Parathyroid adenoma (tissue), 2 donors: ENCODE results near the gene IFT81.

Experiments used
- H2AFZ ChIP-seq: fragments of 300-600 bp; sonication (generic); one replicate; pipeline ENCODE4 v1.7.0; 2017; ENCODE audit warnings: antibody characterized with exemption, mild to moderate bottlenecking
- H3K27ac ChIP-seq: fragments of 300-600 bp; sonication (generic); one replicate; pipeline ENCODE4 v1.7.0; 2017
- H3K27me3 ChIP-seq: fragments of 300-600 bp; sonication (generic); one replicate; pipeline ENCODE4 v1.7.0; 2017; ENCODE audit warnings: low read length; ENCODE audit not compliant: control insufficient read depth, insufficient read depth
- H3K36me3 ChIP-seq: fragments of 300-600 bp; sonication (generic); one replicate; pipeline ENCODE4 v1.7.0; 2017; ENCODE audit warnings: low read length; ENCODE audit not compliant: control insufficient read depth, insufficient read depth
- H3K4me1 ChIP-seq: fragments of 300-600 bp; sonication (generic); one replicate; pipeline ENCODE4 v1.7.0; 2017; ENCODE audit warnings: control low read depth
- H3K4me2 ChIP-seq: fragments of 300-600 bp; sonication (generic); one replicate; pipeline ENCODE4 v1.7.0; 2017; ENCODE audit warnings: low read length
- H3K4me3 ChIP-seq: fragments of 300-600 bp; sonication (generic); one replicate; pipeline ENCODE4 v1.7.0; 2017; ENCODE audit warnings: low read depth, low read length
- H3K79me2 ChIP-seq: fragments of 300-600 bp; sonication (generic); one replicate; pipeline ENCODE4 v1.7.0; 2017; ENCODE audit warnings: control low read depth
- H3K9ac ChIP-seq: fragments of 300-600 bp; sonication (generic); one replicate; pipeline ENCODE4 v1.7.0; 2017; ENCODE audit warnings: mild to moderate bottlenecking
- H3K9me3 ChIP-seq: fragments of 300-600 bp; sonication (generic); one replicate; pipeline ENCODE4 v1.7.0; 2017; ENCODE audit warnings: low read length; ENCODE audit not compliant: control insufficient read depth
- TF ChIP-seq, protein P1 (sequence below): fragments of 300-600 bp; sonication (generic); IDR thresholded peaks from one replicate; pipeline ENCODE4 v1.7.0; 2017; ENCODE audit warnings: antibody characterized with exemption, mild to moderate bottlenecking
- donor health status: primary hyperparathyroidism.

IFT81 gene

DNA sequence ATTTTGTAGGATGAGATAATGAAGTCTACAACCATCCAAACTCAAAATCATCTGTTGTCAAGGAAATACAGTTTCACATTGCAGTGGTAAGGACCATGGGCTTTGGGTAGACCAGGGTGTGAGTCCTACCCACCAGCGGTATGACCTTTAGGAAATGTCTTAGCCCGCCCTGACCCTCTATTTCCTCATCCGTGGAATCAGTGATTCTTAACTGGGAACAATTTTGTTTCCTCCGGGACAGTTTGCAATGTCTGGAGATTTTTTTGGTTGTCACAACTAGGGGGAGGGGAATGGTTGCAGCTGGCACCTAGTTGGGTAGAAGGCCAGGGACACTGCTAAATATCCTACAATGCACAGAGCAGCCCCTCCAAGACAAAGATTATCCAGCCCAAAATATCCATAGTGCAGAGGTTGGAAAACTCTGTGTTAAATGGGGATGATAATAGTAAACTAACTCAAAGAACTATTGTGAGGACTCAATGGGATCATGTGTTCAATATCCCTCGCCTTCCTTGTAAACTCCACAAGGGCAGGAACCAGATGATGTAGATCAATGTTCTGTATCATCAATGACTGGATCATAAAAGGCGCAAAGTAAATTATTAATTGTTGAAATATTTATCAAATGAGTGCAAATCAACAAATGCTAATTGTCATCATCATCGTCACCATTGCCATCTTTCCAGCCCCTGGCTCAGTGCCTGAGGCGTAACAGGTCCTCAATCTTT, 15.7 kb upstream of the IFT81 start:
- Histone ChIP-seq H2AFZ (no peak overlapping the region), H3K79me2 (no peaks in the 10 kb centered on the region), H3K27me3 (no peaks in the 10 kb centered on the region), H3K4me3 (no peak overlapping the region), H3K9me3 (no peaks in the 10 kb centered on the region), H3K36me3 (no peaks in the 10 kb centered on the region), H3K4me1 (peaks cover 2% of the 10 kb centered on the region), H3K27ac (no peak overlapping the region), H3K9ac (no peak overlapping the region), H3K4me2 (no peak overlapping the region)
- TF ChIP-seq, protein P1, sequence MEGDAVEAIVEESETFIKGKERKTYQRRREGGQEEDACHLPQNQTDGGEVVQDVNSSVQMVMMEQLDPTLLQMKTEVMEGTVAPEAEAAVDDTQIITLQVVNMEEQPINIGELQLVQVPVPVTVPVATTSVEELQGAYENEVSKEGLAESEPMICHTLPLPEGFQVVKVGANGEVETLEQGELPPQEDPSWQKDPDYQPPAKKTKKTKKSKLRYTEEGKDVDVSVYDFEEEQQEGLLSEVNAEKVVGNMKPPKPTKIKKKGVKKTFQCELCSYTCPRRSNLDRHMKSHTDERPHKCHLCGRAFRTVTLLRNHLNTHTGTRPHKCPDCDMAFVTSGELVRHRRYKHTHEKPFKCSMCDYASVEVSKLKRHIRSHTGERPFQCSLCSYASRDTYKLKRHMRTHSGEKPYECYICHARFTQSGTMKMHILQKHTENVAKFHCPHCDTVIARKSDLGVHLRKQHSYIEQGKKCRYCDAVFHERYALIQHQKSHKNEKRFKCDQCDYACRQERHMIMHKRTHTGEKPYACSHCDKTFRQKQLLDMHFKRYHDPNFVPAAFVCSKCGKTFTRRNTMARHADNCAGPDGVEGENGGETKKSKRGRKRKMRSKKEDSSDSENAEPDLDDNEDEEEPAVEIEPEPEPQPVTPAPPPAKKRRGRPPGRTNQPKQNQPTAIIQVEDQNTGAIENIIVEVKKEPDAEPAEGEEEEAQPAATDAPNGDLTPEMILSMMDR = no peak

- peaks cover 2% of the 10 kb centered on the region for H3K4me1 ChIP-seq
- no peak overlapping the region for H3K9ac ChIP-seq
- TF ChIP-seq, protein P1 = no peak
- no peaks in the 10 kb centered on the region for H3K36me3 ChIP-seq
- H3K9me3 ChIP-seq = no peaks in the 10 kb centered on the region
- H2AFZ ChIP-seq = peak overlapping the region; percentile 73
- H3K4me3 ChIP-seq = no peak overlapping the region
- H3K79me2 ChIP-seq = no peaks in the 10 kb centered on the region
- peak overlapping the region; percentile 22 for H3K27ac ChIP-seq
- no peaks in the 10 kb centered on the region for H3K27me3 ChIP-seq
- H3K4me2 ChIP-seq = no peak overlapping the region
Observed at GRCh38 chr12:110109037-110109836, 14.9 kb upstream of the IFT81 start.

DNA sequence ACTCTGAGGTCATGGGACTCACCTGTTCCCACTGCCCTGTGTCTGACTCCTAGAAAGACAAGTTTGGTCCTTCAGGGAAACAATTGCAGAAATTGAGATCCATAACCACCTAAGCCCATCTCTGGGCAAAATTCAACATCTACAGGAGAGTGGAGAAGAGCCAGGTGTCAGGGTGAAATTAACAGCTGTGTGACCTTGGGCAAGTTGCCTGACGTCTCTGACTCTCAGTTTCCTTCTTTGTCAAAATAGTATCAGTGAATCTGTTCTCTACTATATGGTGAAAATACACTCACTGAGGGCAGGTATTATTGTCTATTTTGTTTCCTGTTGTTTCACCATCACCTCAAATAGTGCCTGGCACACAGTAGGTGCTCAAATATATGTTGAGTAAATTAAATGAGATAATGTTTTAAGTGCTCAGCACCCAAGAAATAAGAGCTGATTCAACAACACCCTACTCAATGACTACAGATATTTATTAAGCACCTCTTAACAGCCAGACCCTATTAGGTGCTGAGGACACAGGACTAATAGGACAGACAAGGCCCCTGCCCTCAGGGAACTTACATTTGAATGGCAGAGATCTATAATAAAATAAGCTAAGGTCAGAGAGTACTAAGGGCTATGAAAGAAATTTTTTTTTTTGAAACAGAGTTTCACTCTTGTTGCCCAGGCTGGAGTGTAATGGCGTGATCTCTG, 14.2 kb upstream of the IFT81 start:
- TF ChIP-seq, protein P1 = no peak
- Histone ChIP-seq H3K4me3 (no peak overlapping the region), H3K36me3 (no peaks in the 10 kb centered on the region), H2AFZ (no peak overlapping the region), H3K4me2 (no peak overlapping the region), H3K4me1 (peaks cover 2% of the 10 kb centered on the region), H3K9me3 (no peaks in the 10 kb centered on the region), H3K27ac (no peak overlapping the region), H3K79me2 (no peaks in the 10 kb centered on the region), H3K9ac (no peak overlapping the region), H3K27me3 (no peaks in the 10 kb centered on the region)

- Histone ChIP-seq H3K36me3 (no peaks in the 10 kb centered on the region), H3K4me3 (no peak overlapping the region), H3K9me3 (no peaks in the 10 kb centered on the region), H3K79me2 (no peaks in the 10 kb centered on the region), H3K27ac (no peak overlapping the region), H3K4me2 (no peak overlapping the region), H2AFZ (no peak overlapping the region), H3K9ac (no peak overlapping the region), H3K27me3 (no peaks in the 10 kb centered on the region), H3K4me1 (peaks cover 2% of the 10 kb centered on the region)
- TF ChIP-seq, protein P1 = no peak
Observed at GRCh38 chr12:110111476-110112334, 12.5 kb upstream of the IFT81 start.
